RWPE1 (cell line): ENCODE results near the gene DMRTB1.
"Not testable (repeated sequence)": the region's sequence is repeated elsewhere in the genome, so short reads cannot be mapped to it uniquely, and the experiment has no call there.

Experiments
- CTCF ChIA-PET: fragments of 350-600 bp; sonication (Branson Sonifier 250); formaldehyde crosslinking; extraction: SDS; loops from one replicate; lab custom pipeline; 2021; lab: Yijun Ruan, JAX
- POLR2A ChIA-PET: fragments of 400-600 bp; formaldehyde crosslinking; extraction: SDS; loops from one replicate; lab custom pipeline; 2020; ENCODE audit warnings: antibody characterized with exemption; ENCODE audit not compliant: low non-redundant PET; lab: Yijun Ruan, JAX
- DNase-seq: peaks from one replicate; pipeline ENCODE4 v3.0.0; 2012; ENCODE audit warnings: low spot score
- H3K27ac ChIP-seq: fragments of 450-650 bp; 2 replicates; pipeline ENCODE4 v1.5.1; 2017
- CTCF ChIP-seq: fragments of 450-650 bp; conservative IDR thresholded peaks from 2 replicates; pipeline ENCODE4 v1.5.1; 2017; ENCODE audit warnings: low read depth, mild to moderate bottlenecking

Gene DMRTB1

GRCh38 chr1:53432611-53433010 is 26.6 kb upstream of the DMRTB1 start:
- ChIA-PET CTCF (interaction anchor here (1.2 to 1.3 kb wide), 2 partner anchors 8 to 11 kb away, joined by 3 read pairs; no protein-coding TSS in a partner anchor), POLR2A (interaction anchor here (0.6 kb wide), 1 partner anchor 42 kb away, joined by 3 read pairs; no protein-coding TSS in a partner anchor)
- no peak overlapping the region for H3K27ac ChIP-seq
- no peak for TF ChIP-seq CTCF
- no peak for DNase-seq

GRCh38 chr1:53434405-53435007 is 24.7 kb upstream of the DMRTB1 start:
- H3K27ac ChIP-seq, POLR2A ChIA-PET, DNase-seq: not testable (repeated sequence)
- CTCF ChIA-PET: interaction anchor here (0.7 kb wide), 1 partner anchor 257 kb away, joined by 3 read pairs; no protein-coding TSS in a partner anchor

GRCh38 chr1:53435151-53435550 is 24.0 kb upstream of the DMRTB1 start:
- DNase-seq: no peak
- no peak for TF ChIP-seq CTCF
- H3K27ac ChIP-seq: no peak overlapping the region
- POLR2A ChIA-PET: no interaction called here
- CTCF ChIA-PET: interaction anchor here (0.7 kb wide), 1 partner anchor 256 kb away, joined by 3 read pairs; no protein-coding TSS in a partner anchor

- H3K27ac ChIP-seq: no peak overlapping the region
- DNase-seq: no peak
- TF ChIP-seq CTCF: no peak
- POLR2A ChIA-PET: no interaction called here
- CTCF ChIA-PET: interaction anchor here (0.6 kb wide), 1 partner anchor 846 kb away, joined by 3 read pairs; no protein-coding TSS in a partner anchor
These were observed 20.5 kb upstream of the DMRTB1 start for GRCh38 chr1:53438427-53439336.

GRCh38 chr1:53439337-53440207 is 19.6 kb upstream of the DMRTB1 start:
- DNase-seq: no peak
- ChIA-PET POLR2A (no interaction called here), CTCF (no interaction called here)
- H3K27ac ChIP-seq: no peak overlapping the region
- no peak for TF ChIP-seq CTCF

- TF ChIP-seq CTCF: no peak
- ChIA-PET POLR2A (no interaction called here), CTCF (interaction anchor here (0.7 to 1.0 kb wide), 2 partner anchors 8 to 28 kb away, joined by 3 read pairs; no protein-coding TSS in a partner anchor)
These were observed 18.6 kb upstream of the DMRTB1 start for GRCh38 chr1:53440633-53441032.

More at GRCh38 chr1:53440633-53441032, 18.6 kb upstream of the DMRTB1 start:
- no peak overlapping the region for H3K27ac ChIP-seq
- DNase-seq: no peak
